HL-60 (cell line): Measurements from ENCODE around the gene KCNQ5.

Experiments
- DNase-seq, 2 experiments: peaks; one replicate each; pipeline ENCODE4 v3.0.0-alpha.2; 2010 to 2020; ENCODE audit warnings: low read depth in 1 of 2, low spot score in 1 of 2
- H3K27ac ChIP-seq: fragments of 250-450 bp; sonication (Bioruptor Pico); replicated peaks from 2 replicates; pipeline ENCODE4 v1.5.1; 2020; ENCODE audit warnings: mild to moderate bottlenecking, moderate library complexity
- H3K27me3 ChIP-seq: fragments of 250-450 bp; sonication (Bioruptor Pico); 2 replicates; pipeline ENCODE4 v1.5.1; 2021; ENCODE audit warnings: mild to moderate bottlenecking, moderate library complexity; ENCODE audit not compliant: insufficient read depth, poor library complexity, severe bottlenecking
- H3K4me3 ChIP-seq: replicated peaks from 2 replicates; pipeline ENCODE4 v1.5.1; 2011; ENCODE audit warnings: mild to moderate bottlenecking, control low read depth, low read length; ENCODE audit not compliant: insufficient read depth
- CTCF ChIP-seq: IDR thresholded peaks from one replicate; pipeline ENCODE4 v1.5.1; 2011; ENCODE audit warnings: low read length, control low read depth, inconsistent platforms; ENCODE audit not compliant: insufficient read depth
- GABPA ChIP-seq: IDR thresholded peaks from 2 replicates; pipeline ENCODE4 v1.6.1; 2012; ENCODE audit warnings: low read depth
- POLR2AphosphoS5 ChIP-seq: IDR thresholded peaks from 2 replicates; pipeline ENCODE4 v1.6.1; 2012; ENCODE audit warnings: low read depth
- REST ChIP-seq: IDR thresholded peaks from 2 replicates; pipeline ENCODE4 v1.6.1; 2012; ENCODE audit warnings: low read depth; ENCODE audit not compliant: insufficient replicate concordance
- SPI1 ChIP-seq: IDR thresholded peaks from 2 replicates; pipeline ENCODE4 v1.6.1; 2012; ENCODE audit warnings: low read depth, mild to moderate bottlenecking, borderline replicate concordance

Gene KCNQ5

GRCh38 chr6:72826037-72826436 is 204.2 kb downstream of the KCNQ5 start:
- TF ChIP-seq GABPA = no peak
- TF ChIP-seq POLR2AphosphoS5 = no peak
- TF ChIP-seq SPI1 = no peak
- TF ChIP-seq REST = no peak
- no peak for TF ChIP-seq CTCF
- H3K4me3 ChIP-seq = no peak overlapping the region
- H3K27ac ChIP-seq = no peak overlapping the region
- no peaks in the 10 kb centered on the region for H3K27me3 ChIP-seq
- no peak for DNase-seq

DNA sequence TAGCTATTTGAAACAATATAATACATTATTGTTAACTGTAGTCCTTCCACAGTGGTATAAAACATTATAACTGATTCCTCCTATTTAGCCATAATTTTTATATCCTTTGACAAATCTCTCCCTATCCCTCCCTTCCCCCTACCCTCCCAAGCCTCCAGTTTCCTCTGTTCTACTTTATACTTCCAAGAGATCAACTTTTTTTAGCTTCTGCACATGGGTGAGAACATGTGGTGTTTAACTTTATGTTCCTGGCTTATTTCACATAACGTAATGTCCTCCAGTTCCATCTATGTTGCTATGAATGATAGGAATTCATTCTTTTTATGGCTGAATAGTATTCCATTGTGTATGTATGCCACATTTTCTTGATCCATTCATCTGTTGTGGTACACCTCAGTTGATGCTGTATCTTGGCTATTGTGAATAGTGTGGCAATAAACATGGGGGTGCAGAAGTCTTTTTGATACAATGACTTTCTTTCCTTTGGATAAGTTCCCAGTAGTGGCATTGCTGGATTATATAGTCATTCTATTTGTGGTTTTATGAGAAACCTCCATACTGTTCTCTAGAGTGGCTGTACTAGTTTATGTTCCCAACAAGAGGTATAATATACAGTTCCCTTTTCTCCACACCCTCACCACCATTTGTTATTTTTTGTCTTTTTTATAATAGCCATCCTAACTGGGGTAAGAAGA is 205.0 kb downstream of the KCNQ5 start:
- TF ChIP-seq REST (no peak), GABPA (no peak), CTCF (no peak), SPI1 (no peak), POLR2AphosphoS5 (no peak)
- Histone ChIP-seq H3K27me3 (no peaks in the 10 kb centered on the region), H3K27ac (no peak overlapping the region), H3K4me3 (no peak overlapping the region)
- no peak for DNase-seq

DNA sequence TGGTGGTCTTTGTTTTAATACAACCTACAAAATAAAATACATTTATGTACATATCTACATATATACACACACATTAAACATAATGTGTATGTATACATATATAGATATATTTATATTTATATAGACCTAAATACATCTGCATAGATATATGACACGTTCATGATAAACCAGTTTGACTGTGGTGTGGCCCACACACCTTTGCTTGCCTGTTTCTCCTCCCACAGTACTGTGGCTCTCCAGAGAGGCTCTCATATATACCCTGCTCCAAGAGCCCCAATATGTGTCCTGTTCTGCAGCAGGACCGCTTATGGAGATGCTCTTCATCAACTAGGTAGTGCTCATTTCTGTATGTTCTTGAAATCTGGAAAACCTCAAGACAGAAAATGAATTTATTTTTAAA is 207.0 kb downstream of the KCNQ5 start:
- DNase-seq = no peak
- no peak overlapping the region for H3K27ac ChIP-seq
- TF ChIP-seq SPI1 = no peak
- TF ChIP-seq GABPA = no peak
- TF ChIP-seq POLR2AphosphoS5 = no peak
- TF ChIP-seq REST = no peak
- TF ChIP-seq CTCF = no peak
- no peaks in the 10 kb centered on the region for H3K27me3 ChIP-seq
- H3K4me3 ChIP-seq = no peak overlapping the region
